H1 (cell line): ENCODE measurements around the gene TBC1D22B. TPM values are rescaled to one million over a fixed set of nuclear protein-coding genes. Genes with fewer than 3 reads are reported as not detected.

Experiments used
- CTCF ChIA-PET: fragments of 300-600 bp; sonication (Branson Sonifier 250); formaldehyde crosslinking; loops from one replicate; lab custom pipeline; 2021; ENCODE audit not compliant: partially characterized antibody; lab: Charles Lee
- POLR2A ChIA-PET: fragments of 300-600 bp; sonication (Branson Sonifier 250); formaldehyde crosslinking; loops from one replicate; lab custom pipeline; 2021; ENCODE audit warnings: inconsistent platforms; ENCODE audit not compliant: partially characterized antibody; lab: Charles Lee
- DNase-seq, 2 experiments: peaks; one replicate each; pipeline versions ENCODE4 v3.0.0 to v3.0.0-alpha.2; 2010 to 2022; ENCODE audit warnings: low spot score in 2 of 2, low read depth in 1 of 2, mixed read lengths in 1 of 2
- FAIRE-seq: peaks from 2 replicates; lab custom pipeline; 2011; peaks lifted over from hg19 to GRCh38; lab: Jason Lieb, UNC
- H2AFZ ChIP-seq: 2 replicates; pipeline ENCODE4 v1.8.1; 2012; ENCODE audit warnings: low read length, inconsistent platforms
- H2AK5ac ChIP-seq: 2 replicates; pipeline ENCODE4 v1.6.1; 2013; ENCODE audit warnings: low read depth, low read length
- H2BK120ac ChIP-seq: replicated peaks from 2 replicates; pipeline ENCODE3; 2013; ENCODE audit warnings: low read depth, low read length, inconsistent platforms
- H2BK12ac ChIP-seq: 2 replicates; pipeline ENCODE4 v1.6.1; 2013; ENCODE audit warnings: low read depth, low read length
- H2BK15ac ChIP-seq: 2 replicates; pipeline ENCODE4 v1.6.1; 2013; ENCODE audit warnings: low read length
- H2BK20ac ChIP-seq: 2 replicates; pipeline ENCODE4 v1.6.1; 2013; ENCODE audit warnings: low read length
- H2BK5ac ChIP-seq: 2 replicates; pipeline ENCODE4 v1.6.1; 2013; ENCODE audit warnings: low read depth, low read length
- H3K14ac ChIP-seq: 2 replicates; pipeline ENCODE4 v1.6.1; 2013; ENCODE audit warnings: inconsistent platforms; ENCODE audit not compliant: insufficient read length
- H3K18ac ChIP-seq: 2 replicates; pipeline ENCODE4 v1.6.1; 2013; ENCODE audit warnings: low read length; ENCODE audit errors: extremely low read depth
- H3K23ac ChIP-seq: 2 replicates; pipeline ENCODE4 v1.6.1; 2013; ENCODE audit warnings: inconsistent platforms; ENCODE audit not compliant: insufficient read length
- H3K23me2 ChIP-seq: 2 replicates; pipeline ENCODE4 v1.6.1; 2013; ENCODE audit warnings: low read depth, low read length
- H3K27ac ChIP-seq: 2 replicates; pipeline ENCODE4 v1.6.1; 2011; ENCODE audit warnings: low read depth, low read length, inconsistent platforms
- H3K27me3 ChIP-seq, 4 experiments: replicated peaks in 1 of 4; 1 replicate in 1 of 4; 2 replicates in 3 of 4; pipeline versions ENCODE4 v1.6.1 to v1.8.1; 2011 to 2013; ENCODE audit warnings: low read length in 3 of 4, mild to moderate bottlenecking in 3 of 4, inconsistent platforms in 2 of 4, mixed read lengths in 2 of 4, moderate library complexity in 1 of 4; ENCODE audit not compliant: control insufficient read depth in 3 of 4, insufficient read depth in 3 of 4; ENCODE audit errors: extremely low read depth in 1 of 4
- H3K36me3 ChIP-seq, 4 experiments: 2 replicates each; pipeline versions ENCODE4 v1.6.1 to v1.8.1; 2011 to 2013; ENCODE audit warnings: mild to moderate bottlenecking in 4 of 4, low read length in 3 of 4, moderate library complexity in 2 of 4, control low read depth in 1 of 4, inconsistent platforms in 1 of 4; ENCODE audit not compliant: insufficient read depth in 4 of 4, control insufficient read depth in 2 of 4
- H3K4ac ChIP-seq: replicated peaks from 2 replicates; pipeline ENCODE3; 2013; ENCODE audit warnings: low read length, low read depth, mixed read lengths, inconsistent platforms; ENCODE audit not compliant: insufficient read length
- H3K4me1 ChIP-seq, 4 experiments: replicated peaks in 1 of 4; 1 replicate in 1 of 4; 2 replicates in 3 of 4; pipeline versions ENCODE4 v1.6.1 to v1.8.1; 2011 to 2013; ENCODE audit warnings: low read length in 3 of 4, inconsistent platforms in 2 of 4, mixed read lengths in 1 of 4; ENCODE audit not compliant: insufficient read depth in 4 of 4, control insufficient read depth in 3 of 4
- H3K4me2 ChIP-seq, 2 experiments: 2 replicates each; pipeline versions ENCODE4 v1.6.1 to v1.8.1; 2011 to 2013; ENCODE audit warnings: low read depth in 2 of 2, low read length in 2 of 2, control low read depth in 1 of 2, inconsistent platforms in 1 of 2, mild to moderate bottlenecking in 1 of 2; ENCODE audit not compliant: insufficient read depth in 1 of 2
- H3K4me3 ChIP-seq, 4 experiments: fragments of 200-600, 300-600 bp in 1 of 4; sonication (generic), shearing (Covaris generic), sonication (Bioruptor Twin) in 1 of 4; 2 replicates each; pipeline versions ENCODE4 v1.5.1 to v1.8.1; 2011 to 2016; ENCODE audit warnings: low read length in 4 of 4, low read depth in 3 of 4, control low read depth in 2 of 4, inconsistent platforms in 2 of 4, mild to moderate bottlenecking in 2 of 4, mixed read lengths in 1 of 4, moderate library complexity in 1 of 4; ENCODE audit not compliant: insufficient read depth in 2 of 4; ENCODE audit errors: extremely low read depth in 1 of 4
- H3K56ac ChIP-seq: replicated peaks from 2 replicates; pipeline ENCODE3; 2013; ENCODE audit warnings: low read depth, mild to moderate bottlenecking, mixed read lengths, low read length, inconsistent platforms; ENCODE audit not compliant: insufficient read length
- H3K79me1 ChIP-seq: 2 replicates; pipeline ENCODE4 v1.6.1; 2013; ENCODE audit warnings: low read depth, low read length, control low read depth
- H3K79me2 ChIP-seq, 2 experiments: 2 replicates each; pipeline versions ENCODE4 v1.6.1 to v1.8.1; 2012 to 2013; ENCODE audit warnings: low read length in 2 of 2, mild to moderate bottlenecking in 2 of 2, inconsistent platforms in 1 of 2; ENCODE audit not compliant: insufficient read depth in 2 of 2, control insufficient read depth in 1 of 2
- H3K9ac ChIP-seq, 4 experiments: replicated peaks in 1 of 4; 1 replicate in 1 of 4; 2 replicates in 3 of 4; pipeline versions ENCODE4 v1.6.1 to v1.8.1; 2011 to 2013; ENCODE audit warnings: low read depth in 3 of 4, low read length in 3 of 4, control low read depth in 2 of 4, mild to moderate bottlenecking in 2 of 4, moderate library complexity in 2 of 4, inconsistent platforms in 1 of 4; ENCODE audit errors: extremely low read depth in 1 of 4
- H3K9me3 ChIP-seq, 2 experiments: 2 replicates each; pipeline versions ENCODE4 v1.6.1 to v1.8.1; 2012 to 2013; ENCODE audit warnings: mild to moderate bottlenecking in 2 of 2, moderate library complexity in 2 of 2, control low read depth in 1 of 2, inconsistent platforms in 1 of 2, low read depth in 1 of 2, low read length in 1 of 2, mixed read lengths in 1 of 2; ENCODE audit not compliant: insufficient read depth in 2 of 2
- H4K20me1 ChIP-seq, 2 experiments: replicated peaks in 1 of 2; 2 replicates each; pipeline versions ENCODE3 to v1.8.1; 2011 to 2013; ENCODE audit warnings: inconsistent platforms in 2 of 2, low read length in 2 of 2, mild to moderate bottlenecking in 1 of 2; ENCODE audit not compliant: insufficient read depth in 2 of 2, control insufficient read depth in 1 of 2
- H4K5ac ChIP-seq: 2 replicates; pipeline ENCODE4 v1.6.1; 2013; ENCODE audit warnings: low read length, low read depth, mixed read lengths, inconsistent platforms; ENCODE audit not compliant: insufficient read length
- H4K8ac ChIP-seq: 2 replicates; pipeline ENCODE4 v1.8.0; 2013; ENCODE audit warnings: mild to moderate bottlenecking, moderate library complexity, low read length, inconsistent platforms; ENCODE audit not compliant: insufficient read depth; ENCODE audit errors: extremely low read depth
- H4K91ac ChIP-seq: replicated peaks from 2 replicates; pipeline ENCODE3; 2013; ENCODE audit warnings: low read length, mixed read lengths, inconsistent platforms; ENCODE audit not compliant: insufficient read length
- RNF2 ChIP-seq: fragments of 200-900, 300-1000 bp; sonication (generic); IDR thresholded peaks from 2 replicates; pipeline ENCODE4 v1.7.1; 2016; ENCODE audit warnings: borderline replicate concordance, low read depth, mild to moderate bottlenecking, antibody characterized with exemption, low read length; ENCODE audit not compliant: poor library complexity, severe bottlenecking; ENCODE audit errors: missing control alignments
- WGBS, 2 experiments: shearing (Covaris generic) in 1 of 2; methylation state at CpG; one replicate each; pipeline versions ENCODE4 v1.1.6 to v1.1.7; 2013 to 2015; ENCODE audit warnings: low lambda C conversion rate in 2 of 2, mixed read lengths in 2 of 2, inconsistent platforms in 1 of 2, low coverage in 1 of 2, missing lambda C conversion rate in 1 of 2; ENCODE audit not compliant: insufficient replicate concordance in 2 of 2, insufficient coverage in 1 of 2, insufficient read length in 1 of 2; ENCODE audit errors: extremely low coverage in 1 of 2, missing lambda C conversion rate in 1 of 2; 5-methylcytosine and 5-hydroxymethylcytosine counted together
- polyA plus RNA-seq, 7 experiments: library from polyadenylated mRNA; depleted of rRNA in 3 of 7; stranded (reverse) in 5 of 7; unstranded in 2 of 7; fragments of >200 nt in 5 of 7; fragments of 200-250 nt in 2 of 7; gene quantifications; 1 replicate in 5 of 7; 2 replicates in 1 of 7; 4 replicates in 1 of 7; pipeline versions ENCODE4 v1.2.1 to v1.2.3, GENCODE V29; 2011 to 2013; ENCODE audit warnings: missing spikeins in 2 of 7, mixed read lengths in 2 of 7
- total RNA-seq: library from RNA; stranded (reverse); fragmentation: NEBNext Ultra II Directional; extraction: Animal tissue kit (Norgen Biotek cat#: 25700); gene quantifications from 2 replicates; pipeline ENCODE4 v1.2.1, GENCODE V29; 2021

The TBC1D22B gene
- total and polyA plus RNA-seq, 2 of the 8 experiments (the other 6 are each of a cell fraction or from before 2014, with no cell fraction given): 10.1 to 17.4 TPM

DNA sequence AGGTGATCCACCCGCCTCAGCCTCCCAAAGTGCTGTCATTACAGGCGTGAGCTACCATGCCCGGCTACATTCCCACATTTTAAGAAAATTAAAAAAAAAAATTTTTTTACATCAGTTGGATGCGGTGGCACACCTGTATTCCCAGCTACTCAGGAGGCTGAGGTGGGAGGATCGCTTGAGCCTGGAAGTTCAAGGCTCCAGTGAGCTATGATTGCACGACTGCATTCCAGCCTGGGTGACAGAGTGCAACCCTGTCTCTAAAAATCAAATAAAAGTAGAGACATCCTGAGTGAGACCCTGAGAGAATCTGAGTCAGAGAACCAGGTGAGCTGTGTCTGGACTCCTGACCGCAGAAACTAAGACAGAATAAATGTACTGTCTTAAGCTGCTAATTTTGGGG is 48.8 kb upstream of the TBC1D22B start:
- CTCF ChIA-PET: interaction anchor here (0.7 to 34.9 kb wide), 37 partner anchors 9 to 359 kb away, joined by 3 to 866 read pairs (median 5); partner anchors contain the start of gene C6orf89

More for the DNA sequence above, 48.8 kb upstream of the TBC1D22B start:
- Histone ChIP-seq H4K20me1 (peaks cover 0 to 4% of the 10 kb centered on the region in 2 experiments), H2AK5ac (no peak overlapping the region), H3K23me2 (peaks cover 5% of the 10 kb centered on the region; the same call in 1 of the 2 replicates), H3K4me3 (no peak overlapping the region), H3K4ac (no peak overlapping the region), H3K14ac (no peak overlapping the region), H3K56ac (no peak overlapping the region), H2BK20ac (no peak overlapping the region), H3K79me1 (no peaks in the 10 kb centered on the region), H2BK15ac (no peak overlapping the region), H3K4me1 (no peaks in the 10 kb centered on the region; a peak in 1 of 7 replicates), H2BK12ac (no peak overlapping the region), H3K36me3 (no peaks in the 10 kb centered on the region), H3K9me3 (no peaks in the 10 kb centered on the region), H3K4me2 (no peak overlapping the region), H2AFZ (no peak overlapping the region), H4K91ac (no peak overlapping the region), H3K9ac (no peak overlapping the region), H3K27ac (no peak overlapping the region), H4K8ac (no peak overlapping the region), H3K18ac (no peak overlapping the region), H3K27me3 (no peaks in the 10 kb centered on the region), H3K23ac (no peak overlapping the region), H2BK5ac (no peak overlapping the region), H2BK120ac (no peak overlapping the region), H3K79me2 (no peaks in the 10 kb centered on the region), H4K5ac (no peak overlapping the region)
- no peak for DNase-seq
- FAIRE-seq: no peak
- WGBS, 2 experiments: 99% methylated on average over 7 of the region's 7 CpGs; no CpG with 5 or more reads in 1 of the 2 experiments
- POLR2A ChIA-PET: interaction anchor here (0.6 to 2.2 kb wide), 7 partner anchors 9 to 179 kb away, joined by 3 to 6 read pairs (median 3); no protein-coding TSS in a partner anchor
- no peak for TF ChIP-seq RNF2
- TF ChIP-seq, all 59 proteins: peak for 0
